ENCODE measurements around the gene CD38. TPM values are rescaled to one million over a fixed set of nuclear protein-coding genes. Genes with fewer than 3 reads are reported as not detected.
A peak's percentile ranks its signal among the peaks of the same experiment; 100 is the strongest.
"Not testable (repeated sequence)": the region's sequence is repeated elsewhere in the genome, so short reads cannot be mapped to it uniquely, and the experiment has no call there.

Gene CD38
- total RNA-seq, result 1 to 10 TPM in 3 of 4 donors, not detected in 1; 2.7 to 7.5 (median 3.4) TPM

GRCh38 chr4:15778289-15779241 lies at the start of gene CD38:
Gene CD38, plus strand, starts transcription at chr4:15778328. Its CDS starts 87 bp downstream, at chr4:15778415.
- in situ Hi-C loops (cut with MboI; ENCODE audit: low pct_ligation_motif_present in 1 of 4, low pct_unique_long_range_greater_than_20kb in 1 of 4, low sequenced_read_pairs in 3 of 4), result no loop called here
- Histone ChIP-seq H3K27me3 (no peaks in the 10 kb centered on the region), H3K27ac (peak within 1 kb of the TSS; percentile 30 to 71 (median 52)), H3K4me1 (peaks cover 0 to 24% (median 11%) of the 10 kb centered on the region in 4 donors), H3K4me3 (peak within 1 kb of the TSS; percentile 21 to 66 (median 44)), H3K9me3 (no peaks in the 10 kb centered on the region), H3K36me3 (no peaks in the 10 kb centered on the region)
- intact Hi-C loops (cut with DNase I; ENCODE audit: low total_unique reads), result no loop called here
- peak; percentile 68 for DNase-seq
- TF ChIP-seq POLR2A (IDR thresholded peaks at IDR 0.05), result peak; percentile 11
- peak in 1 of 3 donors; percentile 29 for TF ChIP-seq POLR2AphosphoS5 (IDR thresholded peaks at IDR 0.05)
- no peak for TF ChIP-seq EP300 (IDR thresholded peaks at IDR 0.05; ENCODE audit: low read depth)
- TF ChIP-seq, protein P1, sequence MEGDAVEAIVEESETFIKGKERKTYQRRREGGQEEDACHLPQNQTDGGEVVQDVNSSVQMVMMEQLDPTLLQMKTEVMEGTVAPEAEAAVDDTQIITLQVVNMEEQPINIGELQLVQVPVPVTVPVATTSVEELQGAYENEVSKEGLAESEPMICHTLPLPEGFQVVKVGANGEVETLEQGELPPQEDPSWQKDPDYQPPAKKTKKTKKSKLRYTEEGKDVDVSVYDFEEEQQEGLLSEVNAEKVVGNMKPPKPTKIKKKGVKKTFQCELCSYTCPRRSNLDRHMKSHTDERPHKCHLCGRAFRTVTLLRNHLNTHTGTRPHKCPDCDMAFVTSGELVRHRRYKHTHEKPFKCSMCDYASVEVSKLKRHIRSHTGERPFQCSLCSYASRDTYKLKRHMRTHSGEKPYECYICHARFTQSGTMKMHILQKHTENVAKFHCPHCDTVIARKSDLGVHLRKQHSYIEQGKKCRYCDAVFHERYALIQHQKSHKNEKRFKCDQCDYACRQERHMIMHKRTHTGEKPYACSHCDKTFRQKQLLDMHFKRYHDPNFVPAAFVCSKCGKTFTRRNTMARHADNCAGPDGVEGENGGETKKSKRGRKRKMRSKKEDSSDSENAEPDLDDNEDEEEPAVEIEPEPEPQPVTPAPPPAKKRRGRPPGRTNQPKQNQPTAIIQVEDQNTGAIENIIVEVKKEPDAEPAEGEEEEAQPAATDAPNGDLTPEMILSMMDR (IDR thresholded peaks at IDR 0.05), result no peak
- 0 to 5% methylated on average over 3 to 40 of the region's 76 CpGs for WGBS, 2 donors (ENCODE audit: low coverage in 1 of 2)

DNA sequence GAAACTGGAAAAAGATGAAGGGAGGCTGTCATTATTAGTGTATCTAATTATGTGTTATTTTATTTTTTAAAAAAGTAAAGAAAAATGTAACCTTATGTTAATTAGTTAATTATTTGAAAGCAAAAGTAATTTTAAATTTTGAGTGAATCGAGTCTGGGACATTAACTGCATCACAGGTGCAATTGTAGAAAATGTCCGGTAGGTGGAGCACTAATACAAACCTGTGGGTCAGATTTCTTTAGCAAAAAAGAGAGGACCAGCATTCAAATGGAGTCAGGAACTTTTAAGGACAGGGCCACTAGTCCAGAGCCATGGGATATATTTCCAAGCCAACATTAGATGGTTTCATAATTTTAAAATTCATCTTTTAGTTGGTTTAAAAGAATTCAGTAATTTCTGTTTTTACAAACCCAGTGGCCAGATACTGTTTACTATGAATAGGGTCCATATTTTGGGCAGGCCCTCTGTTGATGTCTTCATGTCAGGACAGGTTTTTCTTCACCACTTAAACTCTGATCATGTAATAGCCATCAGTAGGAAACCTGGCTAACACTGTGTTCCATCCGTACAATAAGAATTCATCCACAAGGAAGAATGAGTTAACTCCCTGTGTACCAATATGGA lies 48.1 kb upstream of the CD38 start:
- intact Hi-C loops (cut with DNase I; ENCODE audit: low total_unique reads), result no loop called here
- TF ChIP-seq POLR2AphosphoS5 (IDR thresholded peaks at IDR 0.05) (no peak), EP300 (IDR thresholded peaks at IDR 0.05; ENCODE audit: low read depth) (no peak), POLR2A (IDR thresholded peaks at IDR 0.05) (no peak)
- TF ChIP-seq, protein P1 (IDR thresholded peaks at IDR 0.05), result peak; percentile 77 to 91 (median 88)
- H3K36me3 ChIP-seq, result no peaks in the 10 kb centered on the region
- H3K27ac ChIP-seq, result no peak overlapping the region
- H3K9me3 ChIP-seq, result no peaks in the 10 kb centered on the region
- H3K27me3 ChIP-seq, result no peaks in the 10 kb centered on the region
- WGBS, 2 donors (ENCODE audit: low coverage in 1 of 2), result 8 to 17% methylated on average over 2 to 3 of the region's 3 CpGs
- DNase-seq, result no peak
- in situ Hi-C loops (cut with MboI; ENCODE audit: low pct_ligation_motif_present in 1 of 4, low pct_unique_long_range_greater_than_20kb in 1 of 4, low sequenced_read_pairs in 3 of 4), result loop anchor here in 1 of 4 donors (10.0 to 25.0 kb wide), 2 partner anchors 132 to 235 kb away; partner anchors contain the start of gene FGFBP2
- peaks cover 0 to 6% (median 1%) of the 10 kb centered on the region in 4 donors for H3K4me1 ChIP-seq
- no peak overlapping the region for H3K4me3 ChIP-seq

GRCh38 chr4:15733061-15733460 lies 45.1 kb upstream of the CD38 start:
- H3K4me1 ChIP-seq; H3K36me3 ChIP-seq; H3K4me3 ChIP-seq; H3K27ac ChIP-seq; H3K9me3 ChIP-seq; DNase-seq; H3K27me3 ChIP-seq; intact Hi-C loops (cut with DNase I; ENCODE audit: low total_unique reads): not testable (repeated sequence)
- in situ Hi-C loops (cut with MboI; ENCODE audit: low pct_ligation_motif_present in 1 of 4, low pct_unique_long_range_greater_than_20kb in 1 of 4, low sequenced_read_pairs in 3 of 4), result loop anchor here in 1 of 4 donors (10.0 to 25.0 kb wide), 2 partner anchors 129 to 232 kb away; partner anchors contain the start of gene FGFBP2
- 69 to 73% methylated on average over 4 to 5 of the region's 5 CpGs for WGBS, 2 donors (ENCODE audit: low coverage in 1 of 2)

GRCh38 chr4:15735536-15735935 lies 42.6 kb upstream of the CD38 start:
- Histone ChIP-seq H3K4me3 (no peak overlapping the region), H3K36me3 (no peaks in the 10 kb centered on the region), H3K4me1 (no peaks in the 10 kb centered on the region), H3K9me3 (no peaks in the 10 kb centered on the region), H3K27ac (no peak overlapping the region), H3K27me3 (no peaks in the 10 kb centered on the region)
- in situ Hi-C loops (cut with MboI; ENCODE audit: low pct_ligation_motif_present in 1 of 4, low pct_unique_long_range_greater_than_20kb in 1 of 4, low sequenced_read_pairs in 3 of 4), result loop anchor here in 1 of 4 donors (10.0 to 25.0 kb wide), 2 partner anchors 127 to 229 kb away; partner anchors contain the start of gene FGFBP2
- TF ChIP-seq POLR2A (IDR thresholded peaks at IDR 0.05) (no peak), POLR2AphosphoS5 (IDR thresholded peaks at IDR 0.05) (no peak), EP300 (IDR thresholded peaks at IDR 0.05; ENCODE audit: low read depth) (no peak)
- TF ChIP-seq, protein P1 (IDR thresholded peaks at IDR 0.05), result no peak
- intact Hi-C loops (cut with DNase I; ENCODE audit: low total_unique reads), result no loop called here
- 80 to 96% methylated on average over 6 of the region's 6 CpGs for WGBS, 2 donors (ENCODE audit: low coverage in 1 of 2)
- DNase-seq, result no peak

All from transverse colon (tissue), 4 donors.